Astrocyte (in vitro differentiated cells and primary cell): ENCODE results near the gene COA4.

Experiments used
- EZH2 ChIP-seq: IDR thresholded peaks from 2 replicates; pipeline ENCODE4 v1.6.1; 2012; ENCODE audit warnings: mild to moderate bottlenecking, low read length, inconsistent platforms; ENCODE audit not compliant: insufficient read depth
- TF ChIP-seq, protein P1 (sequence below): IDR thresholded peaks from 2 replicates; pipeline ENCODE4 v1.5.1; 2011; ENCODE audit warnings: low read depth, mild to moderate bottlenecking, inconsistent platforms, low read length, moderate library complexity; ENCODE audit not compliant: insufficient read depth

DNA sequence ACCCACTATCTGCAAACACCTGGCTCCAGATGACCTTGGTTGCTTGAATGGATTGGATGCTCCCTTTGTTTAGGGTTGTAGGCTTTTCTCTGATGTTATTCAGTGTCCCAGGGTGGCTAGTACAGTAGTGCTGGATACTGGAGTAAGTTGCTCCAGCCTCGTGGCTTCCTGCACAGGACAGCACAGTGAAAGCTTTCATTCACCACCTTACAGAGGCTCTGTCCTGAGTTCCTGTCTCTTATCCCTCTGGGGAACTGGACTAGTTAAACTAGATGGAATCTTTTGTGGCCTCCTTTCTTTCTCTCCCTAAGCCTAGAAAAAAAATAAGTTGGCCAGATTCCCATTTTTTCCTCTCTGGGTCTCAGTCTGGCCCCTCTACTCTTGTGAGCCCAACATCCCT, 46.4 kb downstream of the COA4 start:
- TF ChIP-seq, protein P1, sequence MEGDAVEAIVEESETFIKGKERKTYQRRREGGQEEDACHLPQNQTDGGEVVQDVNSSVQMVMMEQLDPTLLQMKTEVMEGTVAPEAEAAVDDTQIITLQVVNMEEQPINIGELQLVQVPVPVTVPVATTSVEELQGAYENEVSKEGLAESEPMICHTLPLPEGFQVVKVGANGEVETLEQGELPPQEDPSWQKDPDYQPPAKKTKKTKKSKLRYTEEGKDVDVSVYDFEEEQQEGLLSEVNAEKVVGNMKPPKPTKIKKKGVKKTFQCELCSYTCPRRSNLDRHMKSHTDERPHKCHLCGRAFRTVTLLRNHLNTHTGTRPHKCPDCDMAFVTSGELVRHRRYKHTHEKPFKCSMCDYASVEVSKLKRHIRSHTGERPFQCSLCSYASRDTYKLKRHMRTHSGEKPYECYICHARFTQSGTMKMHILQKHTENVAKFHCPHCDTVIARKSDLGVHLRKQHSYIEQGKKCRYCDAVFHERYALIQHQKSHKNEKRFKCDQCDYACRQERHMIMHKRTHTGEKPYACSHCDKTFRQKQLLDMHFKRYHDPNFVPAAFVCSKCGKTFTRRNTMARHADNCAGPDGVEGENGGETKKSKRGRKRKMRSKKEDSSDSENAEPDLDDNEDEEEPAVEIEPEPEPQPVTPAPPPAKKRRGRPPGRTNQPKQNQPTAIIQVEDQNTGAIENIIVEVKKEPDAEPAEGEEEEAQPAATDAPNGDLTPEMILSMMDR, result no peak
- TF ChIP-seq EZH2, result no peak
